Measurements from ENCODE around the gene FBXO3. TPM values are rescaled to one million over a fixed set of nuclear protein-coding genes. Genes with fewer than 3 reads are reported as not detected.
A peak's percentile ranks its signal among the peaks of the same experiment; 100 is the strongest.
"Not testable (repeated sequence)": the region's sequence is repeated elsewhere in the genome, so short reads cannot be mapped to it uniquely, and the experiment has no call there.

Gene FBXO3
- total and polyA plus RNA-seq, 2 donors from 2014 or later, result 27.5 to 40.4 TPM

DNA sequence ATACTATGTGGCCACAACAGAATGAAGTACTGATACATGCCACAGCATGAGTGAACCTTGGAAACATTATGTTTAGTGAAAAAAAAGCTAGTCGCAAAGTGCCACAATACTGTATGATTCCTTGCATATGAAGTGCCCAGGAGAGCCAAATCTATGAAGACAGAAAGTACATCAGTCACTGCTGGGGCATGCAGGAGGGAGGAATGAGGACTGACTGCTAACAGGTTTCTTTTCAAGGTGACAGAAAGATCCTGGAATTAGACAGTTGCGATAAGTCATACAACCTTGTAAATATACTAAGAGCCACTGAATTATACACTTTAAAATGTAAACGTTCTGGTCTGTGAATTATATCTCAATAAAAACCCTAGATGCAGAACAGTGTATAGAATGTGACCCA, 61.9 kb downstream of the FBXO3 start:
- DNase-seq (no peak), FAIRE-seq (no peak)
- intact Hi-C loops (cut with DNase I), result no loop called here
- Histone ChIP-seq H3K9ac (ENCODE audit: low read length in 3 of 3) (peak overlapping the region in 1 of 3 donors; percentile 0), H3K27ac (ENCODE audit: low read depth in 2 of 2, low read length in 2 of 2) (peak overlapping the region; percentile 20 to 78), H3K9me3 (ENCODE audit: control insufficient read depth in 2 of 3, insufficient read depth in 1 of 3, low read length in 3 of 3) (no peaks in the 10 kb centered on the region), H3K27me3 (ENCODE audit: control insufficient read depth, insufficient read depth, low read length) (no peaks in the 10 kb centered on the region), H3K36me3 (ENCODE audit: control insufficient read depth in 2 of 3, insufficient read depth in 3 of 3, low read length in 3 of 3) (peaks cover 4 to 40% (median 34%) of the 10 kb centered on the region in 3 donors), H3K4me1 (ENCODE audit: control insufficient read depth in 2 of 3, insufficient read depth in 2 of 3, low read depth in 1 of 3, low read length in 3 of 3) (peaks cover 0 to 28% (median 7%) of the 10 kb centered on the region in 3 donors), H3K4me3 (ENCODE audit: low read length in 3 of 3) (no peak overlapping the region)
- TF ChIP-seq CTCF (IDR thresholded peaks at IDR 0.05; ENCODE audit: borderline replicate concordance, extremely low read depth, insufficient read depth), result no peak

DNA sequence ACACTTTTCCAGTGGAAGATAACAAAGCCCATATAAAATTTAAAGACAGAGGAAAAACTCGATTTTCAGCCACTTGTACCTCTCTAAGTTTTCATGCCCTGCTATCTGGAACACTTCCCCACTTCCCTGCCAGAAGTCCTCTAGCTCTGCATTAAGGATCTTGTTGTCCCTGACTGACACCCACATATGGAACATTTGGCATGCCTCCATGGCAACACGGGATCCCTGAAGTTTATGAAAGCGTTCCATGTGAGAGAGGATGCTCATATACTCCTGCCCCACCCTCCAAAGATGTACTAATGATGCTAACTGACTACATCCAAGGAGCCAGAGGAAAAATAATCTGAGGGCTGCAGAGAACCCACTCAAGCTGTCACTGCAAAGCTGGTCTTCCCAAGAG, 64.9 kb downstream of the FBXO3 start:
- H3K36me3 ChIP-seq (ENCODE audit: control insufficient read depth in 2 of 3, insufficient read depth in 3 of 3, low read length in 3 of 3), result peaks cover 4 to 30% (median 23%) of the 10 kb centered on the region in 3 donors
- peaks cover 0 to 50% (median 12%) of the 10 kb centered on the region in 3 donors for H3K4me1 ChIP-seq (ENCODE audit: control insufficient read depth in 2 of 3, insufficient read depth in 2 of 3, low read depth in 1 of 3, low read length in 3 of 3)
- H3K27ac ChIP-seq (ENCODE audit: low read depth in 2 of 2, low read length in 2 of 2), result no peak overlapping the region
- no peaks in the 10 kb centered on the region for H3K9me3 ChIP-seq (ENCODE audit: control insufficient read depth in 2 of 3, insufficient read depth in 1 of 3, low read length in 3 of 3)
- no peak for FAIRE-seq
- no peak for TF ChIP-seq CTCF (IDR thresholded peaks at IDR 0.05; ENCODE audit: borderline replicate concordance, extremely low read depth, insufficient read depth)
- no peak overlapping the region for H3K9ac ChIP-seq (ENCODE audit: low read length in 3 of 3)
- no peak for DNase-seq
- H3K4me3 ChIP-seq (ENCODE audit: low read length in 3 of 3), result no peak overlapping the region
- intact Hi-C loops (cut with DNase I), result no loop called here
- no peaks in the 10 kb centered on the region for H3K27me3 ChIP-seq (ENCODE audit: control insufficient read depth, insufficient read depth, low read length)

DNA sequence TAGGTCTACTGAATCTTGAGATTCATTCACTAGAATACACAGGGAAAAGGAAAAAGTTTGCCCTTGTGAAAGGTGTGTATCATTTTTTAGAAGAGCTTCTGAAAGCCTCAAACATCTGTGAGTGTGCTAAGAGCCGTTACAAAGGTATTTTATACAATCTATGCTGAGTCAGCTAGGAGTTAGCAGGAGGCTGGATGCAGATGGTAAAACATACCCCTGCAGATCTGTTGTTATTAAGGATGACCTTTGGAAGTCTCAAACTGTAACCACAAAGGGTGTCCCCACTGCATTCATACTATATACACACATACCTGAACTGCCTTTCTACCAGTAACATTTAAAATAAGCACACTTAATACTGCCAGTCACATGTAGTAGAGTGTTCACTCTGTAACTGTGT, 65.3 kb downstream of the FBXO3 start:
- FAIRE-seq (no peak), DNase-seq (no peak)
- Histone ChIP-seq H3K4me3 (ENCODE audit: low read length in 3 of 3) (no peak overlapping the region), H3K27me3 (ENCODE audit: control insufficient read depth, insufficient read depth, low read length) (no peaks in the 10 kb centered on the region), H3K4me1 (ENCODE audit: control insufficient read depth in 2 of 3, insufficient read depth in 2 of 3, low read depth in 1 of 3, low read length in 3 of 3) (peaks cover 0 to 53% (median 15%) of the 10 kb centered on the region in 3 donors), H3K9me3 (ENCODE audit: control insufficient read depth in 2 of 3, insufficient read depth in 1 of 3, low read length in 3 of 3) (no peaks in the 10 kb centered on the region), H3K27ac (ENCODE audit: low read depth in 2 of 2, low read length in 2 of 2) (no peak overlapping the region), H3K36me3 (ENCODE audit: control insufficient read depth in 2 of 3, insufficient read depth in 3 of 3, low read length in 3 of 3) (peaks cover 4 to 30% (median 22%) of the 10 kb centered on the region in 3 donors), H3K9ac (ENCODE audit: low read length in 3 of 3) (no peak overlapping the region)
- no peak for TF ChIP-seq CTCF (IDR thresholded peaks at IDR 0.05; ENCODE audit: borderline replicate concordance, extremely low read depth, insufficient read depth)
- intact Hi-C loops (cut with DNase I), result no loop called here

DNA sequence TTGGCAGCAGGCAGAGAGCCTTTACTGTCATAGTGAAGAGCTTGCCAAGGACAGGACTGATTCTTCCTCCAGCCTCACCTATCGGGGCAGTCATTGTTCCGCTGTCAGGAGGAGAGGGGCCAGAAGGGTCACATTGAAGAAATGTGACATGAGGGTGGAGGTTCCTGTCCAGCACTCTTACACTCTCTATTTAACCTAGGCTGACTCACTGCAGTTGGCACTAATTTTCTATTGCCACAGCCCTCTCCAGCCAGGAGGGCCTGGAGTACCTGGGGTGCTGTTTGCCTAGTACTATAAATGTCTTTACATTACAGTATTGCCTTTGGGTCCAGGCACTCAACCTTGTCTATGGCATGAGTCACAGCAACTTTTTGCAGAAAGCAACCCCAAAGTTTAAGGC, 66.5 kb downstream of the FBXO3 start:
- H3K4me1 ChIP-seq (ENCODE audit: control insufficient read depth in 2 of 3, insufficient read depth in 2 of 3, low read depth in 1 of 3, low read length in 3 of 3), result peaks cover 0 to 53% (median 19%) of the 10 kb centered on the region in 3 donors
- intact Hi-C loops (cut with DNase I); H3K27me3 ChIP-seq (ENCODE audit: control insufficient read depth, insufficient read depth, low read length); DNase-seq; H3K9ac ChIP-seq (ENCODE audit: low read length in 3 of 3); H3K4me3 ChIP-seq (ENCODE audit: low read length in 3 of 3); FAIRE-seq; H3K9me3 ChIP-seq (ENCODE audit: control insufficient read depth in 2 of 3, insufficient read depth in 1 of 3, low read length in 3 of 3): not testable (repeated sequence)
- H3K36me3 ChIP-seq (ENCODE audit: control insufficient read depth in 2 of 3, insufficient read depth in 3 of 3, low read length in 3 of 3), result peaks cover 4 to 30% (median 18%) of the 10 kb centered on the region in 3 donors
- H3K27ac ChIP-seq (ENCODE audit: low read depth in 2 of 2, low read length in 2 of 2), result peak overlapping the region in 1 of 2 donors; percentile 56

All from kidney (tissue), 14 donors.